ENCODE data around the gene IL3RA.
"Not testable (repeated sequence)": the region's sequence is repeated elsewhere in the genome, so short reads cannot be mapped to it uniquely, and the experiment has no call there.

Gene IL3RA

DNA sequence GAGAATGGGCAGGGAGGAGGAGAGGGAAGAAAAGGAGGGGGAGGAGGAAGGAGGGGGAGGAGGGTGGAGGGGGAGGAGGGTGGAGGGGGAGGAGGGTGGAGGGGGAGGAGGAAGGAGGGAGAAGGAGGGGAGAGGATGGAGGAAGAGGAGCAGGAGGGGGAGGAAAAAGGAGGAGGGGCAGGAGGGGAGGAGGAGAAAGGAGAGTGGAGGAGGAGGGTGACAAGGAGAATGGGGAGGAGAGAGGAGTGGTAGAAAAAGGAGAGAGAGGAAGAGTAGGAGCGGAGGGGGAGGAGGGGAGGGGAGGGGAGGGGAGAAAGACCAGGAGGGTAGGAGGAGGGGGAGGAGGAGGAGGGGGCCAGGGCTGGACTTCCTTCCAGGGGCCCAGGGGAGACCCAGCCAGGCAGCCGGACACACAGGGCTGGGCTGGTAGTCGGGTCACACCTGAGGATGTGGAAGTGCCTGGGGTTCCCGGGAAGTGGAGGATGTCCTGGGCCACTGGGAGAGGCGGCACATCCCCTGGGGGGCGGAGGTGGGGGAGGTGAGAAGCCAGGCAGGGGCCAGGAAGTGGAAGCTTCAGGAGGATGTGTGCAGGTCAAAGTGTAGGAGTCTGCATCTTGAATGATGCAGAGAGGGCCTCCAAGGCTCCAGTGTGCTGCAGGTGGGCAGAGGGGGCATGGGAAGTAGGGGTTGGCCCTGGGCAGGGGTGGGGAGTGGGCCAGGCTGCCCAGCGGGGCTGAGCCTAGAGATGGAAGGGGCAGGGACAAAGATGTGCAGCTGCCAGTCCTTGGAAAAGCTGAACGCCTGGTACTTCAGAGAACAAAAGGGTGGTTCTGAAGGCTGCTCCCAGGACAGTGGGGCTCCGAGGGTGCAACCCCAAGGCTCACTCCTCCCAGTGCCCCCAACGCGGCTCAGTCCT lies 18.8 kb downstream of the IL3RA start:
- H3K27ac ChIP-seq (ENCODE audit: low read length) = peak overlapping the region; percentile 93
- DNase-seq (ENCODE audit: low read depth, low spot score) = no peak
- no peaks in the 10 kb centered on the region for H3K36me3 ChIP-seq (ENCODE audit: control insufficient read depth, insufficient read depth, low read length)
- H3K27me3 ChIP-seq (ENCODE audit: control insufficient read depth, insufficient read depth, low read length) = no peaks in the 10 kb centered on the region
- peaks cover 6% of the 10 kb centered on the region for H3K4me1 ChIP-seq (ENCODE audit: control insufficient read depth, insufficient read depth, low read length)
- no CpG with 5 or more reads among the region's 11 CpGs for WGBS (ENCODE audit: insufficient coverage, insufficient read length)
- H3K9me3 ChIP-seq (ENCODE audit: control insufficient read depth, insufficient read depth, low read length) = no peaks in the 10 kb centered on the region
- H3K4me3 ChIP-seq (ENCODE audit: low read length) = no peak overlapping the region

DNA sequence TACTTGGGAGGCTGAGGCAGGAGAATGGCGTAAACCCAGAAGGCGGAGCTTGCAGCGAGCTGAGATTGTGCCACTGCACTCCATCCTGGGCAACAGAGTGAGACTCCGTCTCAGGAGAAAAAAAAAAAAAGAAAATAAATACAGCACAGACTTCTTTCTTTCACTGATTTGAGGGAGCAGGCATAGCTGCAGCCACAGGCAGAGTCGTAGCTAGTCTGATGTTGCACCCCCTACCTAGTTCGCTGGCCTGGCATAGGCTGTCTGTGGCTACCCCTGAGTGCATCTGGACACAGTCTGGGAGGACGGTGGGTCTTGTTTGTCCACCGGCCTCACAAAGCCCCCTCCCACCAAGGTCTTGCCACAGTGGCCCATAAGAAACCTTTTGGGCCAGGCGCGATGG lies 21.4 kb downstream of the IL3RA start:
- DNase-seq (ENCODE audit: low read depth, low spot score) = no peak
- peaks cover 6% of the 10 kb centered on the region for H3K4me1 ChIP-seq (ENCODE audit: control insufficient read depth, insufficient read depth, low read length)
- WGBS (ENCODE audit: insufficient coverage, insufficient read length) = no CpG with 5 or more reads among the region's 10 CpGs
- no peaks in the 10 kb centered on the region for H3K27me3 ChIP-seq (ENCODE audit: control insufficient read depth, insufficient read depth, low read length)
- no peak overlapping the region for H3K27ac ChIP-seq (ENCODE audit: low read length)
- no peaks in the 10 kb centered on the region for H3K36me3 ChIP-seq (ENCODE audit: control insufficient read depth, insufficient read depth, low read length)
- H3K9me3 ChIP-seq (ENCODE audit: control insufficient read depth, insufficient read depth, low read length) = no peaks in the 10 kb centered on the region
- no peak overlapping the region for H3K4me3 ChIP-seq (ENCODE audit: low read length)

DNA sequence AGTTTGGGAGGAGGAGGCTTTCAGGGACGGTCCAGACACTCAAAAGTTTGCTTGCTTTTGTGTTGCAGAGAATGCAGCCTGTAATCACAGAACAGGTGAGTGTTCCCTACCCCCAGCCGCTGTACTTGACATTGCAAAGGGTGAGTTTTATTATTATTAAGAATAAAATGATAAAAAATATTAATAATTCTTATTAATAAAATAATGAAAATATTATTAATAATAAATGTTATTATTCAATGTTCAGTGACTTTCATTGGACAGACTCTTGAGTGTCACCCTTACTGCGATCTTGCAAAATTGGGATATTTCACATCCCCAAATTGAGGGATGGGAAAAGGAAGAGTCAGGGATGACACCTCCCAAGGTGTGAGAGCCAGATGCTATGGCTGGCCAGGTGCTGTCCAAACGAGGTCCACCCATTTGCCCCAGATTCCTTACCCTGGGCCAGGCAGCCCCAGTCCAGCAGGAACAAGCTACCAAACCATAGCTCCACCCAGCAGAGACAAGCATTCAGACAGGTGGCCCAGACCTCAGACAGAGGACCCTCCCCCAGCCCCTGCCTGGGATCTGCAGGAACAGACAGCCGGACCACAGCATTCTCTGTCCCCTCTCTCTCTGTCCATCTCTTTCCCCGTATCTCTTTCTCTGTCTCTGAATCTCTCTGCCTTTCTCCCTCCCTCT lies 22.4 kb downstream of the IL3RA start:
- H3K4me1 ChIP-seq (ENCODE audit: control insufficient read depth, insufficient read depth, low read length) = peaks cover 6% of the 10 kb centered on the region
- no peak overlapping the region for H3K4me3 ChIP-seq (ENCODE audit: low read length)
- H3K27me3 ChIP-seq (ENCODE audit: control insufficient read depth, insufficient read depth, low read length) = no peaks in the 10 kb centered on the region
- no peaks in the 10 kb centered on the region for H3K9me3 ChIP-seq (ENCODE audit: control insufficient read depth, insufficient read depth, low read length)
- no peak overlapping the region for H3K27ac ChIP-seq (ENCODE audit: low read length)
- no CpG with 5 or more reads among the region's 6 CpGs for WGBS (ENCODE audit: insufficient coverage, insufficient read length)
- DNase-seq (ENCODE audit: low read depth, low spot score) = no peak
- no peaks in the 10 kb centered on the region for H3K36me3 ChIP-seq (ENCODE audit: control insufficient read depth, insufficient read depth, low read length)

DNA sequence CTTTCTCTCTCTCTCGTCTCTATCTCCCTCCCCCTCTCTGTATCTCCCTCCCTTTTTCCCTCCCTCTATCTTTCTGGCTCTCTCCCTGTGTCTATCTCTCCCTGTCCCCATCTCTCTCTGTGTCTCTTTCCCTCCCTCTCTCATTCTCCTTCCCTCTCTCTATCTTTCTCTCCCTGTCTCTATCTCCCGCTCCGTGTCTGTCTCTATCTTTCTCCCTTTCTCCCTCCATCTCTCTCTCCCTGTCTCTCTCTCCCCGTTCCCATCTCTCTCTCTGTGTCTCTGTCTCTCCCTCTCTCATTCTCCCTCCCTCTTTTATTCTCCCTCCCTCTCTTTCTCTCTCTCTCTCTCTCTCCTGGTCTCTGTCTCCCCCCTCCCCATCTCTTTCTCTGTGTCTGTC lies 22.9 kb downstream of the IL3RA start:
- Histone ChIP-seq H3K4me1 (ENCODE audit: control insufficient read depth, insufficient read depth, low read length) (peaks cover 6% of the 10 kb centered on the region), H3K4me3 (ENCODE audit: low read length) (no peak overlapping the region), H3K27me3 (ENCODE audit: control insufficient read depth, insufficient read depth, low read length) (no peaks in the 10 kb centered on the region), H3K9me3 (ENCODE audit: control insufficient read depth, insufficient read depth, low read length) (no peaks in the 10 kb centered on the region), H3K36me3 (ENCODE audit: control insufficient read depth, insufficient read depth, low read length) (no peaks in the 10 kb centered on the region), H3K27ac (ENCODE audit: low read length) (no peak overlapping the region)
- WGBS (ENCODE audit: insufficient coverage, insufficient read length) = no CpG with 5 or more reads among the region's 4 CpGs
- DNase-seq (ENCODE audit: low read depth, low spot score) = no peak

DNA sequence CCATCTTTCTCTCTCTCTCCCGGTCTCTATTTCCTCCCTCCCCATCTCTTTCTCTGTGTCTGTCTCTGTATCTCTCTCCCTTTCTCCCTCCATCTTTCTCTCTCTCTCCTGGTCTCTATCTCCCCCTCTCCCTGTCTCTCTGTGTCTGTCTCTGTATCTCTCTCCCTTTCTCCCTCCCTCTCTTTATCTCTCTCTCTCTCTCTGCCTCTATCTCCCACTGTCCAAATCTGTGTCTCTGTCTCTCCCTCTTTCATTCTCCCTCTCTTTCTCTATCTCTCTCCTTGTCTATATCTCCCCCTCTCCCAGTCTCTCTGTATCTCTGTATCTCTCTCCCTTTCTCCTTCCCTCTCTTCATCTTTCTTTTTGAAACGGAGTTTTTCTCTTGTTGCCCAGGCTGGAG lies 23.6 kb downstream of the IL3RA start:
- no peak for DNase-seq (ENCODE audit: low read depth, low spot score)
- Histone ChIP-seq H3K9me3 (ENCODE audit: control insufficient read depth, insufficient read depth, low read length) (no peaks in the 10 kb centered on the region), H3K36me3 (ENCODE audit: control insufficient read depth, insufficient read depth, low read length) (no peaks in the 10 kb centered on the region), H3K27ac (ENCODE audit: low read length) (no peak overlapping the region), H3K27me3 (ENCODE audit: control insufficient read depth, insufficient read depth, low read length) (no peaks in the 10 kb centered on the region), H3K4me3 (ENCODE audit: low read length) (no peak overlapping the region), H3K4me1 (ENCODE audit: control insufficient read depth, insufficient read depth, low read length) (peaks cover 6% of the 10 kb centered on the region)
- no CpG with 5 or more reads among the region's 2 CpGs for WGBS (ENCODE audit: insufficient coverage, insufficient read length)

DNA sequence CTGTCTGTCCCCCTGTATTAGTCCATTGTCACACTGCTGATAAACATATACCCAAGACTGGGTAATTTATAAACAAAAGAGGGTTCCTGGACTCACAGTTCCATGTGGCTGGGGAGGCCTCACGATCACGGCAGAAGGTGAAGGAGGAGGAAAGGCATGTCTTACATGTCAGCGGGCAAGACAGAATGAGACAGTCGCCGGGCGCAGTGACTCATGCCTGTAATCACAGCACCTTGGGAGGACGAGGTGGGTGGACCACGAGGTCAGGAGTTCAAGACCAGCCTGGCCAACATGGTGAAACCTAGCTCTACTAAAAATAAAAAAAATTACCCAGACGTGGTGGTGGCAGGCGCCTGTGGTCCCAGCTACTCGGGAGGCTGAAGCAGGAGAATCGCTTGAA lies 24.7 kb downstream of the IL3RA start:
- Histone ChIP-seq H3K36me3 (ENCODE audit: control insufficient read depth, insufficient read depth, low read length) (no peaks in the 10 kb centered on the region), H3K9me3 (ENCODE audit: control insufficient read depth, insufficient read depth, low read length) (no peaks in the 10 kb centered on the region)

DNA sequence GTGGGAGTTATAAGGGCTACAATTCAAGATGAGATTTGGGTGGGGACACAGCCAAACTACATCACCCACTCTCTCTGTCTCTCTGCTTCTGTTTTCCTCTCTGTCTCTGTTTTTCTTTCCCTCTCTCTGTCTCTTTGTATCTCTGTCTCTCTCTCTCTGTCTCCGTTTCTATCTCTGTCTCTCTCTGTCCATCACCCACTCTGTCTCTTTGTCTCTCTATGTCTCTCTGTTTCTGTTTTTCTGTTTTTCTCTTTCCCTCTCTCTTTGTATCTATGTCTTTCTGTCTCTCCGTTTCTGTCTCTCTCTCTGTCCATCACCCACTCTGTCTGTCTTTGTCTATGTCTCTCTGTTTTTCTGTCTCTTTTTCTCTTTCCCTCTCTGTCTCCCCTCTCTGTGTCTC lies 25.3 kb downstream of the IL3RA start:
- H3K27ac ChIP-seq (ENCODE audit: low read length) = no peak overlapping the region
- H3K27me3 ChIP-seq (ENCODE audit: control insufficient read depth, insufficient read depth, low read length) = no peaks in the 10 kb centered on the region
- no peaks in the 10 kb centered on the region for H3K36me3 ChIP-seq (ENCODE audit: control insufficient read depth, insufficient read depth, low read length)
- DNase-seq (ENCODE audit: low read depth, low spot score) = no peak
- H3K9me3 ChIP-seq (ENCODE audit: control insufficient read depth, insufficient read depth, low read length) = no peaks in the 10 kb centered on the region
- H3K4me3 ChIP-seq (ENCODE audit: low read length) = no peak overlapping the region
- H3K4me1 ChIP-seq (ENCODE audit: control insufficient read depth, insufficient read depth, low read length) = 0 out of 2 replicates have a peak, but pooled peaks cover 1% of the 10 kb centered on the region
- no CpG with 5 or more reads among the region's 2 CpGs for WGBS (ENCODE audit: insufficient coverage, insufficient read length)

More for the DNA sequence above, 24.7 kb downstream of the IL3RA start:
- no peak overlapping the region for H3K4me3 ChIP-seq (ENCODE audit: low read length)
- H3K27ac ChIP-seq (ENCODE audit: low read length) = no peak overlapping the region
- H3K27me3 ChIP-seq (ENCODE audit: control insufficient read depth, insufficient read depth, low read length) = no peaks in the 10 kb centered on the region
- H3K4me1 ChIP-seq (ENCODE audit: control insufficient read depth, insufficient read depth, low read length) = 0 out of 2 replicates have a peak, but pooled peaks cover 1% of the 10 kb centered on the region
- DNase-seq (ENCODE audit: low read depth, low spot score) = no peak
- WGBS (ENCODE audit: insufficient coverage, insufficient read length) = no CpG with 5 or more reads among the region's 12 CpGs

DNA sequence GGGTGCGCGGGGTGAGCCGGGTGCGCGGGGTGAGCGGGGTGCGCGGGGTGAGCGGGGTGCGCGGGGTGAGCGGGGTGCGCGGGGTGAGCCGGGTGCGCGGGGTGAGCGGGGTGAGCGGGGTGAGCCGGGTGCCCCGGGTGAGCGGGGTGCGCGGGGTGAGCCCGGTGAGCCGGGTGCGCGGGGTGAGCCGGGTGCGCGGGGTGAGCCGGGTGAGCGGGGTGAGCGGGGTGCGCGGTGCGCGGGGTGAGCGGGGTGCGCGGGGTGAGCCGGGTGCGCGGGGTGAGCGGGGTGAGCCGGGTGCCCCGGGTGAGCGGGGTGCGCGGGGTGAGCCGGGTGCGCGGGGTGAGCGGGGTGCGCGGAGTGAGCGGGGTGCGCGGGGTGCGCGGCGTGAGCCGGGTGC lies 29.8 kb downstream of the IL3RA start:
- not testable (repeated sequence) for H3K4me3 ChIP-seq (ENCODE audit: low read length); H3K4me1 ChIP-seq (ENCODE audit: control insufficient read depth, insufficient read depth, low read length); H3K27me3 ChIP-seq (ENCODE audit: control insufficient read depth, insufficient read depth, low read length); H3K27ac ChIP-seq (ENCODE audit: low read length); H3K36me3 ChIP-seq (ENCODE audit: control insufficient read depth, insufficient read depth, low read length); H3K9me3 ChIP-seq (ENCODE audit: control insufficient read depth, insufficient read depth, low read length); DNase-seq (ENCODE audit: low read depth, low spot score)
- WGBS (ENCODE audit: insufficient coverage, insufficient read length) = no CpG with 5 or more reads among the region's 63 CpGs

DNA sequence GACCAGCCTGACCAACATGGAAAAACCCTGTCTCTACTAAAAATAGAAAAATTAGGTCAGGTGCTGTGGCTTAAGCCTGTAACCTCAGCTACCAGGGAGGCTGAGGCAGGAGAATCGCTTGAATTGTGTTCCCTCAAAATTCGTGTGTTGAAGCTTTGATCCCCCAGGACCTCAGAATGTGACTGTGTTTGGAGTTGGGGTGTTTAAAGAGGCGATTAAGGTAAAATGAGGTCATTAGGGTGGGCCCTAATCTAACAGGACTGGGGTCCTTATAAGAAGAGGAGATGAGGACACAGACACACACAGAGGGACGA lies 31.8 kb downstream of the IL3RA start:
- Histone ChIP-seq H3K4me3 (ENCODE audit: low read length) (no peak overlapping the region), H3K27ac (ENCODE audit: low read length) (no peak overlapping the region), H3K36me3 (ENCODE audit: control insufficient read depth, insufficient read depth, low read length) (no peaks in the 10 kb centered on the region), H3K9me3 (ENCODE audit: control insufficient read depth, insufficient read depth, low read length) (no peaks in the 10 kb centered on the region), H3K27me3 (ENCODE audit: control insufficient read depth, insufficient read depth, low read length) (no peaks in the 10 kb centered on the region), H3K4me1 (ENCODE audit: control insufficient read depth, insufficient read depth, low read length) (no peaks in the 10 kb centered on the region)
- no CpG with 5 or more reads among the region's 4 CpGs for WGBS (ENCODE audit: insufficient coverage, insufficient read length)
- no peak for DNase-seq (ENCODE audit: low read depth, low spot score)

DNA sequence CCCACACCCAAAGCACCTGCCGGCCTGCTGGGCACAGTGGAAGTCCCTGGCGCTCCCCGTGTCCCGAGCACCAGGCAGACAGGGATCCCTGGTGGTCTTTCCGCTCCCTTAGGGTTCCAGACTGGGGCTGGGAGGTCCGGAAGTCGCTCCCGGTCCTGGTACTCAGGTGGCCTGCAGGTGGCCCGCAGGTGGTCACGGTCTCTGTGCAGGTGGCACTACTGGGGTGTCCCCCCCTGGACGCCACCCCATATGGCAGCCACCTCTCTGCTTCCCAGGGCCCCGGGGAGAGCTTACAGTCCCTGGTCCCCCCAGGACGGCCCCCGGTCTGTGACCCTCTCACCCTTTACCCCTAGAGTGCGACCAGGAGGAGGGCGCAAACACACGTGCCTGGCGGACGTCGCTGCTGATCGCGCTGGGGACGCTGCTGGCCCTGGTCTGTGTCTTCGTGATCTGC lies 41.7 kb downstream of the IL3RA start:
- no peak for DNase-seq (ENCODE audit: low read depth, low spot score)

More for the DNA sequence above, 41.7 kb downstream of the IL3RA start:
- WGBS (ENCODE audit: insufficient coverage, insufficient read length) = no CpG with 5 or more reads among the region's 24 CpGs
- peaks cover 2% of the 10 kb centered on the region; the same call in 1 of the 2 replicates for H3K4me1 ChIP-seq (ENCODE audit: control insufficient read depth, insufficient read depth, low read length)
- H3K9me3 ChIP-seq (ENCODE audit: control insufficient read depth, insufficient read depth, low read length) = no peaks in the 10 kb centered on the region
- H3K27ac ChIP-seq (ENCODE audit: low read length) = no peak overlapping the region
- H3K4me3 ChIP-seq (ENCODE audit: low read length) = no peak overlapping the region
- H3K36me3 ChIP-seq (ENCODE audit: control insufficient read depth, insufficient read depth, low read length) = 0 out of 2 replicates have a peak, but pooled peaks cover 2% of the 10 kb centered on the region
- H3K27me3 ChIP-seq (ENCODE audit: control insufficient read depth, insufficient read depth, low read length) = no peaks in the 10 kb centered on the region

All from iPS DF 6.9 (cell line).